T-helper 9 cell (primary cell): ENCODE measurements around the gene STARD8.
"Not testable (repeated sequence)": the region's sequence is repeated elsewhere in the genome, so short reads cannot be mapped to it uniquely, and the experiment has no call there.

Experiments used
- DNase-seq: peaks from one replicate; pipeline ENCODE4 v3.0.0-alpha.2; 2020
- total RNA-seq, 2 donors: gene quantifications; one replicate each; lab custom pipeline; 2026; lab: John Stamatoyannopoulos, UW

The STARD8 gene, protein sequence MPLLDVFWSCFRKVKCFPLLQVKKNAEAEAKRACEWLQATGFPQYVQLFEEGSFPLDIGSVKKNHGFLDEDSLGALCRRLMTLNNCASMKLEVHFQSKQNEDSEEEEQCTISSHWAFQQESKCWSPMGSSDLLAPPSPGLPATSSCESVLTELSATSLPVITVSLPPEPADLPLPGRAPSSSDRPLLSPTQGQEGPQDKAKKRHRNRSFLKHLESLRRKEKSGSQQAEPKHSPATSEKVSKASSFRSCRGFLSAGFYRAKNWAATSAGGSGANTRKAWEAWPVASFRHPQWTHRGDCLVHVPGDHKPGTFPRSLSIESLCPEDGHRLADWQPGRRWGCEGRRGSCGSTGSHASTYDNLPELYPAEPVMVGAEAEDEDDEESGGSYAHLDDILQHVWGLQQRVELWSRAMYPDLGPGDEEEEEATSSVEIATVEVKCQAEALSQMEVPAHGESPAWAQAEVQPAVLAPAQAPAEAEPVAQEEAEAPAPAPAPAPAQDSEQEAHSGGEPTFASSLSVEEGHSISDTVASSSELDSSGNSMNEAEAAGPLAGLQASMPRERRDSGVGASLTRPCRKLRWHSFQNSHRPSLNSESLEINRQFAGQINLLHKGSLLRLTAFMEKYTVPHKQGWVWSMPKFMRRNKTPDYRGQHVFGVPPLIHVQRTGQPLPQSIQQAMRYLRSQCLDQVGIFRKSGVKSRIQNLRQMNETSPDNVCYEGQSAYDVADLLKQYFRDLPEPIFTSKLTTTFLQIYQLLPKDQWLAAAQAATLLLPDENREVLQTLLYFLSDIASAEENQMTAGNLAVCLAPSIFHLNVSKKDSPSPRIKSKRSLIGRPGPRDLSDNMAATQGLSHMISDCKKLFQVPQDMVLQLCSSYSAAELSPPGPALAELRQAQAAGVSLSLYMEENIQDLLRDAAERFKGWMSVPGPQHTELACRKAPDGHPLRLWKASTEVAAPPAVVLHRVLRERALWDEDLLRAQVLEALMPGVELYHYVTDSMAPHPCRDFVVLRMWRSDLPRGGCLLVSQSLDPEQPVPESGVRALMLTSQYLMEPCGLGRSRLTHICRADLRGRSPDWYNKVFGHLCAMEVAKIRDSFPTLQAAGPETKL
- 0.28 to 0.97 reads per million in 2 donors for total RNA-seq

DNA sequence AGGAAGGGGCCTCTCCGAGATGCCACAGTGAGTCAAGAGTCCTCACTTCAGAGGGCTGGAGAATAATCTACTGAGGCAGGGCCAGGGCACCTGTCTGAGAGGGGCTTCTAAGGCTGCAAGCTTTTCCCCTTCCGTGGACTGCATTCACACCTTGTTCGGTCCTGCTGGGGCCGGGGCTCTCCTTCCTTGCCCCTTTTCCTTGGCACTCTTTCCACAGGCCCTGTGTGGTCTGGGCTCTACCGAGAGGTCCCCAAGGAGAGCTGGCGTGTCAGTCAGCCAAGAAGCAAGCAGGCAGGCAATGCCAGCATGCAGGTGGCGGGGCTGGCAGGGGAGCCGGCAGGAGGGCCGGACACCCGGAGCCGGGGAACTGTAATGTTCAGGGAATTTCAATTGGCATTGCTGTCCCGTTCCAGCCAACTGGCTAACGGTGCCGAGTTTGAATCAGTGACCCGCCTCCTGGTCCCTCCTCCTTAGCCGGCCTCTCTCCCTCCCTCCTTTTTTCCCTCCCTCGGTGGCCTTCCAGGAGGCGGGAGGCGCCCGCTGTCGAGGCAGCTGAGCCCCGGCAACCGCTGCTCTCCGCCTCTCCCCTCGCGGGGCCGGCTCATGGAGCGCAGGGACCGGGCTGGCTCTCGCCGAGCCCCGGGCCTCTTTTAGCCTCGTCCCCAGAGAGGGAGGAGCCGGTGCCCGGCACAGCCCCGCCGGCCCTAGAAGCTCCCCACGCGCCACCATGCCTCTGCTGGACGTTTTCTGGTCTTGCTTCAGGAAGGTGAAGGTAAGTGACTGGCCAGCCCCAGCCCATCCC lies at the start of gene STARD8:
Gene STARD8 (plus strand): TSS at position 511 of the 802 bp plus-strand sequence. CDS start 217 bp downstream, at position 728.
- no peak for DNase-seq

DNA sequence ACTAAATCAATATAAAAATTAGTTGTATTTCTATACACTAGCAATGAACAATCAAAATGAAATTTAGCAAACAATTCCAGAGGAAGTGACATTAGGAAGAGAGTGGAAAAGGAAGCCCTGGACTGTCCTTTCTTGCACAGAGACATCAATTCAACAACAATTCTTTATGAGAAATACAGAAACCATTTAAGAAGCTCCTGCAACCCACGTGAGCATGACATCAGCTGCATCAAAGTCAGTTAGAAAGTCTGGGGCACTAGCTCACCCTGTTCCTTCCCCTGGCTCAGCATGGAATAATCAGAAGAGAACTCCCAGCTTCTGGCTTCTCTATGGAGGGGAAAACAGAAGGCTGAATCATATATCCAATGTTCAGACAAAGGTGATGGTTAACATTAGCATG lies 48.6 kb upstream of the STARD8 start:
- no peak for DNase-seq

DNA sequence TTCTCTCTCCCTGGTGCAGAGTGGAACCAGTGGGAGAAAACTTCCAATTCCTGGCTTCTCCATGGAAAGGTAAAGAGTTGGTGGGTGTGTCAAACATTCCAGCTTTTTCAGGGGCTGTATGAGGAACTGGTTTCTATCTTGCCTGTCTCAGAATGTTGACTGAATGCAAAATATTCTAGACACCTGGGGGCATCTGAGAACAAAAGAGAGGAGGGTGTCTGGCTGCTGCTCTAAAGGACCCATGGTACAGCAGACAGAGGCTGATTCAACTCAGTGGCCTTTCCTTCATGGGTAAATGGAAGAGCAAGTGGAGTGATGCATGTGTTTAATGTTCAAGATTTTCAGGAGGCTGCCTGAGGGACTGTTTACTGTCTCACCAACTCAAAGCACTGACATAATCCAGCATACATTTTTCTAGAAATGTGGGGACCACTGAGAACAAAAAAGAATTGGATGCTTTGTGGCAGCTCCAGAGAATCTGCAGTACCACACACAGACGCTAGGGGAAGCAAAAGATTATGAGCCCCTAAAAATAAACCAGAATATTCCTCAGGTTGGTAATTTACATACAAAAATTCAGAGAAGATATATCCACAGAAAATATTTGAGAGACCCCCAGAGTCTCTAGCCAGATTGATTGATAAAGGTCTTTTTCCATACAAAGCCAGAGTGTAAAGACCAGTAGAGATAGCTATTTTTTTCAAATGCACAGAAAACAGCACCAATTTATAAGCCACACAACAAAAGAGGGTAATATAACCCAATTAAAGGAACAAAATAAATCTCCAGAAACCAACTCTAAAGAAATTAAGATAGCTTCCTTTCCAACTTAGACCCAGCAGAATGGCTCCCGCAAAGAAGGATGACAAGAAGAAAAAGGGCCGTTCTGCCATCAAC lies 48.0 kb upstream of the STARD8 start:
- DNase-seq: no peak

DNA sequence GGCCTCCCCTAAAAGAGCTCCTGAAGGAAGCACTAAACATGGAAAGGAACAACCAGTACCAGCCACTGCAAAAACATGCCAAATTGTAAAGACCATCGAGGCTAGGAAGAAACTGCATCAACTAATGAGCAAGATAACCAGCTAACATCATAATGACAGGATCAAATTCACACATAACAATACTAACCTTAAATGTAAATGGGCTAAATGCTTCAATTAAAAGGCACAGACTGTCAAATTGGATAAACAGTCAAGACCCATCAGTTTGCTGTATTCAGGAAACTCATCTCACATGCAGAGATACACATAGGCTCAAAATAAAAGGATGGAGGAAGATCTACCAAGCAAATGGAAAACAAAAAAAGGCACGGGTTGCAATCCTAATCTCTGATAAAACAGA lies 43.2 kb upstream of the STARD8 start:
- DNase-seq: not testable (repeated sequence)

DNA sequence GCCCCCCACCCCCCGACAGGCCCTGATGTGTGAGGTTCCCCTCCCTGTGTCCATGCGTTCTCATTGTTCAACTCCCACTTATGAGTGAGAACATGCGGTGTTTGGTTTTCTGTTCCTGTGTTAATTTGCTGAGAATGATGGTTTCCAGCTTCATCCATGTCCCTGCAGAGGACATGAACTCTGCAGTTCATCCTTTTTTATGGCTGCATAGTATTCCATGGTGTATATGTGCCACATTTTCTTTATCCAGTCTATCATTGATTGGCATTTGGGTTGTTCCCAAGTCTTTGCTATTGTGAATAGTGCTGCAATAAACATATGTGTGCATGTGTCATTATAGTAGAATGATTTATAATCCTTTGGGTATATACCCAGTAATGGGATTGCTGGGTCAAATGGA lies 32.7 kb upstream of the STARD8 start:
- not testable (repeated sequence) for DNase-seq

DNA sequence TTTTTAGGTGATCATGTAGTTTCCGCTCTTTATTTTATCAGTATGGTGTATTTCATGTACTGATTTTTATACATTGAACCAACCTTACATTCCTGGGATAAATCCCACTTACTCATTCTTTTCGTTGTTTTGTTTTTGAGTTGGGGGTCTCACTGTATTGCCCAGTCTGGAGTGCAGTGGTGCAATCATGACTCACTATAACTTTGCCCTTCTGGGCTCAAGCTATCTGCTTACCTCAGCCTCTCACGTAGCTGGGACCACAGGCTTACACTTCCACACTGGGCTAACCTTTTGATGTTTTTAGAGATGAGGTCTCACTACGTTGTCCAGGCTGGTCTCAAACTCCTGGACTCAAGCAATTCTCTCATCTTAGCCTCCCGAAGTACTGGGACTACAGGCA lies 19.5 kb upstream of the STARD8 start:
- DNase-seq: no peak

DNA sequence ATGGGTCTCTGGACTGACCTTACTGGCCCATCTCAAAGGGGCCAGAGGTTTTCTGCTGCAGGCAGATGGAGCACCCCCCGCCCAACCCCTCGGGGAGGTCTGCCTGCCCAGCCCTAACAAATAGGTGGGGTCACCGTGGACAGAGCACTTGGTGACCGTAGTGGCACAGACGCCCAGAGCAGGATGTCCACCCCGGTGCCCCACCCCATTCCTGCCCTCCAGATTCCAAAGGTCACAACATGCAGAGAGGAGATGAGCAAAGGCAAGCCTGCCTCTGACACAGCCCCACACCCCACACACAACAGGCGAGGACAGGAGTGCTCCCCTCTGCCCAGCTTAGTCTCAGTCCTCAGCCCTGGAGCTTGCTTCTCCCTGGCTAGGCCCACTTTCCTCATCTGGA lies 17.5 kb upstream of the STARD8 start:
- DNase-seq: not testable (repeated sequence)

DNA sequence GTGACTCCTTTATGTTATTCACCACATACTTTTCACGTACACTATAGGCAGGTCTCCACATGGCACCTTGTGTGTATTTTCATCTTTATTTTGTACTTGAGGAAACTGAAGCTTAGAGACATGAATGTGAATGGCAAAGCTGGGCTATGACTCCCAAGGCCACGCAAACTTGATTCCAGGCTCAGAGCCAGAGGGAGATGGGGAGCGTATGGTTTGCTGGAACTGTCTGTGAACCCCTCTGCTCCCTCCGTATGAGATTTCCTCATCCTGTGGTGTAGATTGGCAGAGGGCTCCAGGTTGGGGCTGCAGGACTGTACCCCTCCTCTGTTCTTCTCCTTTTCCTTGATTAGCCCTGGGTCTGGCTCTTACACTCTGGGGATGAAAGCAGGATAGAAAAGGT lies 16.1 kb upstream of the STARD8 start:
- DNase-seq: no peak

DNA sequence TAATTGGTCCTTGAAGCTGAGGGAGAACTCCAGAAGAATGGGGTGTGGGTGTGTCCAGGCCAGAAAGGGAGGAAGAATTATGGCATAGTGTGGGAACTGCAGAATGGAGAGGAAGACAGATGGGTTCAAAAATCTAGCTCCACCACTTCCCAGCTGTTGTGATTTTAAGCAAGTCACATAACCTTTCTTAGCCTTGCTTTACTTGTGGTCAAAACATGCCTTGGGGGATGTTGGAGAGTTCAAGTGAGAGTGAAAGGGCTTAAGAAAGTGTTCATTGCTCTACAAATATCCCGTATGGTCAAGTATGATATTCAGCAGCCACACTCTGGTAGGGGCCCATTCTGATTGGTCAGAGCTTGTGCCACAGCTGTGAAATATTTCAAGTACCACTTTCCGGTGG lies 15.0 kb upstream of the STARD8 start:
- no peak for DNase-seq

DNA sequence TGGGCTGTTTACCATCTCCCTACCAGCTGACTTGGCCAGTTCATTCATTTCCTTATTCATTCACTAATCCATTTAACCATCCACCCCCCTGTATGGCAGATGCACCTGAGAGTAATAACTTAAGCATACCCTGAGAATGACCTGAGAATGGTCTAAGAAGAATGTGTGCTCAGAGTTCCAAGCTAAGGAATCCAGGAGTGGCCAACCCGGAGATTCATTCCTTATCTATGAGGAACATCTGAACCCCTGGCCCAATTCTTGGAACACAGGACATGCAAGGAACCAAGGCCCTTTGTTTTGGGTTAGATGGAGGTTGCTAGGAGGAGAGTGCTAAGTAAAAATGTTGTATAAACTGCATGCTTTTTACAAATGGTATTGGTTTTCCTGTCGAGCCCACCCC lies 13.5 kb upstream of the STARD8 start:
- DNase-seq: no peak

DNA sequence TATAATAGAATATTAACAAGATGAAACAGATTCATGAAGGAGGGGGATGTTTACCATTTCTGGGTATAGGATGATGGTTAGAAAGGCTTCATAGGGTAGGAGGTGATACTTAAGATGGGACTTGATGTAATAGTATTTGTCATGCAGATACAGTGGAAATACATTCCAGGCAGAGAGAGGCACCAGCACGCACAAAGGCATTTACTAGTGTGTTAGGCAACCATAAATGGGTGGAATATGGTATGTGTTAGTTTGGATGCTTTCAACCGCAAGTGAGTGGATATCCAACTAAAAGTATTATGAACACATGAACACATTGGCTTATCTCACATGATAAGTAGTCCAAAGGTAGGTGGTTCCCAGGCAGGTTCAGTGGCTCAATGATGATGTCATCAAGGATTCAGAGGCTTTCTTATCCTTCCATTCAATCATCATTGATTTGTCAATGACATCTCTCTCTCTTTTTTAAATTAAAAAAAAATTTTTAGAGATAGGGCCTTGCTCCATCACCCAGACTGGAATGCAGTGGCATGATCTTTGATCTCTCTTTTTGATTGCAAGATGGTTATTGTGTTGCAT lies 12.7 kb upstream of the STARD8 start:
- no peak for DNase-seq

DNA sequence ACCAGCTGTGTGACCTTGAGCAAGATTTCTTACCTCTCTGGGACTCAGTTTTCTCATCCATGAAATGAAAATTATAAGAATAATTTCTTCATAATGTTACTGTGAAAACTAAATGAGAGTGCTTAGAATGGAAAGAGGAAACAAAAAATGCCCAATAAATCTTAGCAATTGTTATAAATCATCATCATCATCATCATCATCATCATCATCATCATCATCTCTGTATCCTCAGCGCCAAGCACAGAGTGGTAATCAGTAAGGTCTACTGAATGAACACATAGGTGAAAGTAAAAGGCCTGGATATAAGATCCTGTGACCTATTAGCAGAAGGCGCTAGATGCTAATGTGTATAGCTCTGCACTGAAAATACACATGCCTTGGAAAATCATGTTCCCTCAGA lies 6.8 kb upstream of the STARD8 start:
- DNase-seq: no peak

DNA sequence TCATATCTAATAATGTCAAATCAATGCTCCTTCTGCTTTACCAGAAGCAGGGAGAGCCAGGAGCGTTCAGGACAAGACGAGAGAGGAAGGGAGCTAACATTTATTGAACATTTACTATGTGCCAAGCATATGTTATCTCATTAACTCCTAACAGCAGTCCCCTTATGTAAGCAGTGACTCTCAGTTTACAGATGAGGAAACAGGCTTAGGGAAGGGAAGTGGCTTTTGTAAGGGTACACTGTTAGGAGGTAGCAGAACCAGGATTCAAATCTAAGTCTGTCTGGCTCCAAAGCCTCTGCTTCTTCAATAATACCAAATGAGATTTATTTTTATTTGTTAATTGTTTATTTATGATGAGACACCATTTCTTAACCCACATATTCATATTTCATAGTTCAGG lies 2.6 kb upstream of the STARD8 start:
- no peak for DNase-seq

DNA sequence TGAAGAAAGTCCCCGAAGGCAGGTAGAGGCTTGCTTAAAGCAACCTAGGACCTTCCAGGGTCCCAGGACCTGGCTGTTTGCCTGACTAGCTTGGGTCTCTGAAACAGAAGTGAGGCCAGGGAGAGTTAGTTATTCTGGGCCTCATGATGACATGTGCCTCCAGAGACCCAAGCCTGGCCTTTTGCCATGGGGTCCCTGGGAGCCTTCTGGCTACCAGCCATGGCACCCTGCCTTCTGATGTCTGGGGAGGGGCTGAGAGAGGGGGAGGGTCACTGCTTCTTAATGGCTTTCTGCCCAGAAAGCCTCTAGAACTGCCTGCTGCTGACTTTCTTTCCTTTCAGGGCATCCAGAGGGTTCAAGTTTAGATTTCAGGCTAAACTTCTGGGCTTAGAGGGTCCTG lies 1.0 kb upstream of the STARD8 start:
- DNase-seq: no peak

DNA sequence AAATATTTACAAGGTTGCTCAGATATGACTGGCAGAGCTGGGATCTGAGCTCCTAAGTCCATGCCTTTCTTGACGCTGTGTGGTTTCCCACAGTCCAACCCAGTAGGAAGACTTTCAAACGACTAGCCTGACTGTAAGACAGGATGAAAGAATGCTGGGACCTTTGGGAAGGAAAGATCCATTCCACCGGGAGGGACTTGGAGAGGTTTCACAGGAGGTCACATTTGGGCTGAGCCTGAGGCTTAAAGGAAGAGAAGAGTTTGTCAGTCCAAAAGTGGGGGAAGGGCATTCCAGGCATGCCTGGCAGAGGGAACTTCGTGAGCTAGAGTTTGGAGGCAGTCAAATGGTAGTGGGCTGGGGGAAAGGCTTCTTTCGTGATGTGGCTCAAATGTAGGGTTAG lies 1.5 kb downstream of the STARD8 start:
- no peak for DNase-seq

DNA sequence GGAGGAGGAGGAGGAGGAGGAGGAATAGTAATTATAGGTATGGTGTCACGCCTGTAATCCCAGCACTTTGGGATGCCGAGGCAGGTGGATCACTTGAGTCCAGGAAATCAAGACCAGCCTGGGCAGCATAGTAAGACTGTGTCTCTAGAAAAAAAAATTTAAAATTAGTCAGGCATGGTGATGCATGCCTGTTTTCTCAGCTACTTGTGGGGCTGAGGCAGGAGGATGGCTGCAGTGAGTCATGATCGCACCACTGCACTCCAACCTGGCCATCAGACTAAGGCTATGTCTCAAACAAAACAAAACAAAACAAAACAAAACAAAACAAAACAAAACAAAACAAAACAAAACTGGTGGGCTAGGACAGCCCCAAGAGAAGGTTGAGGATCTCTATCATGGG lies 3.0 kb downstream of the STARD8 start:
- DNase-seq: no peak

DNA sequence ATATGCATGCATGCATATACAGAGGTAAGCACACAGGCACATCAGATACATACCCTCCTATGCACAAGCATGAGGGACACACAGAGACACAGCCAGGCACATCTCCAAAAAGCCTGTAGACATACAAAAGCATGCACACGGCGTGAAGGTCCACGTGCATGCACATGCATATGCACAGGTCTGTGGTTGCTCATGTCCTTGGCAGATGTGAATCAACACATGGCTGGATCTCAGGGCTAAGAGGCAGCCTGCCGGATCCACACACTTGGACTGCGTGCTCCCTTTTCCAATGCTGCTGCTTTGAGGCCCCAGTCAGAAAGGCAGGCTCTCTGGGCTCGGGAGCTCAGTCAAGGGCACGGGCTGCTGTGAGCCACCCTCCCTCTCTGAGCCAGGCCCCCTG lies 3.6 kb downstream of the STARD8 start:
- no peak for DNase-seq

DNA sequence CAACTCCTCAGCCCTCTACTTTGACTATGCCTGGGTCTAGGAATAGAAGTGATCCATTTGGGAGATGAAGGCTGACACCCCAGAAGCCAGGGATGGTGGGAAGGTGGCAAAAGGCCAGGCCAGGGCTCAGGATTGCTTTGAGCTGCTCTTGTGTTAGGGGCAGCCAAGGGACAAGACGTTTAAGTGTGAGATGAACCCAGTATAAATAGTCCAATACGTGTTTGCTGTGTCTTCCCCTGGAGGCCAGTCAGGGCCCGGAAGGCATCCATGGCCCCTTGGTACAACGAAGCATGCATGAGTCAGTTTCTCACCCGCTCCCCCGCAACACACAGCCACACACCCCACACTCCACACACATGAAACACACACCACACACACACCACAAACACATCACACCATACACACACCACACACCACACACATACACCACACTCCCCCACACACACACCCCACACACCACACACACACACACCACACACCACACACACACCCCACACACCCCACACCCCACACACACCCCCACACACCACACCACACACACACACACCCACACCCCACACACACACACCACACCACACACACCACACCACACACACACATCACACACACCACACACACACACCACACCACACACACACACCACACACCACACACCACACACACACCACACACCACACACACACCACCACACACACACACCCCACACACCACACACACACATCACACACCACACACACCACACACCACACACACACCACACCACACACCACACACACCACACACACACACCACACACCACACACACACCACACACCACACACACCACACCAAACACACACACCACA lies 5.1 kb downstream of the STARD8 start:
- DNase-seq: no peak

DNA sequence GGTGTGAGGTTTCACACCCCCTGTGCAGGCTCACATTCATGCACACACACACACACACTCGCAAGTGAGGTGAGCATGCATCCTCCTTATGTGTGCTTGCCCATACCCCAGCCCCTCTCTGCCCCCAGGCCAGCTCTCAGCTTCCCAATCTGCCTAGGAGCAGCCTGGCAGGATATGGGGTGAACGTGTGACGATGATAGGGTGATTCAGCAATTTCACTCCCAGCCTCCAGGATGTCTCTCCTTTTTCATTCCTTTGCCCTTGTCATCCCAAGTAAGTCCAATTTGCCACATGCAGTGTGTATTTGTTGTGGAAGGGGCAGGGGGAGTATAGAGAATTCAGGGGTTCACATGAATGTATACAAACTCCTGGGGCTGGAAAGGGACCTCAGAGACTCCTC lies 7.2 kb downstream of the STARD8 start:
- DNase-seq: no peak

DNA sequence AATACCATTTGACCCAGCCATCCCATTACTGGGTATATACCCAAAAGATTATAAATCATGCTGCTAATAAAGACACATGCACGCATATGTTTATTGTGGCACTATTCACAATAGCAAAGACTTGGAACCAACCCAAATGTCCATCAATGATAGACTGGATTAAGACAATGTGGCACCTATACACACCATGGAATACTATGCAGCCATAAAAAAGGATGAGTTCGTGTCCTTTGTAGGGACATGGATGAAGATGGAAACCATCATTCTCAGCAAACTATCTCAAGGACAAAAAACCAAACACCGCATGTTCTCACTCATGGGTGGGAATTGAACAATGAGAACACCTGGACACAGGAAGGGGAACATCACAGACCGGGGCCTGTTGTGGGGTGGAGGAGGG lies 9.0 kb downstream of the STARD8 start:
- not testable (repeated sequence) for DNase-seq
